ENCODE data around the gene KIFC3. TPM values are rescaled to one million over a fixed set of nuclear protein-coding genes. Genes with fewer than 3 reads are reported as not detected.
A peak's percentile ranks its signal among the peaks of the same experiment; 100 is the strongest.
"Not testable (repeated sequence)": the region's sequence is repeated elsewhere in the genome, so short reads cannot be mapped to it uniquely, and the experiment has no call there.

KIFC3 gene
- total RNA-seq, 5 donors from 2014 or later (not counting 1 experiment from before 2014, with no cell fraction given) = 0.78 to 4.1 (median 2.7) TPM

DNA sequence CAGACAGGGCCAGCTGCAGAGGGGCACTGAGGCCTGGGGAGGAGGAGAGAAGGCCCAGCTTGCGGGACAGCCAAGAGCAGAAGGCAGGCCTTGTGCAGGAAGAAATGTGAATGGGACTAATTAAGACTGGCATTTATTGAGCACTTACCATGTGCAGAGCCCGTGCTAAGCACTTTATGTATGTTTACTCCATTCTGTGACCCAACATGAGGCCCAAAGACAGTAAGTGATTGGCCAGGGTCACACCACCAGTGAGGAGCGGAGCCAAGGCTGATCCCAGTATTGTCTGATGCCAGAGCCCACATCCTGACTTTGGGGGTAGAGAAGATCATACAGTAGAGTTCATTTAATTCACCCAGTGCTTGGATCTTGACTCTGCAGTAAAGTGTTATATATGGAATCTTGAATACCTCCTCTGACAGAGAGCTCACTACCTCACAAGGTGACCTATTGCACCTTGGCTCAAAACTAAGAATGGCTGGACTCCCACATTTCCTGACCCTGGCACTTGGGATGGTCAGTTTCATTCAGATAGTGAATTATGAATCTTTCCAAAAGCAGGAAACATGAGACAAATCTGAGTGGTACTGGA is 53.1 kb downstream of the KIFC3 start:
- Mint-ChIP-seq H3K4me3 (no peak overlapping the region), H3K36me3 (peaks cover 25% of the 10 kb centered on the region), H3K27ac (peak overlapping the region in 1 of 2 donors; percentile 6), H3K27me3 (no peaks in the 10 kb centered on the region), H3K4me1 (peaks cover 0 to 2% (median 0%) of the 10 kb centered on the region in 3 donors), H3K9me3 (no peaks in the 10 kb centered on the region)
- H3K9me3 ChIP-seq = no peaks in the 10 kb centered on the region
- H3K36me3 ChIP-seq (ENCODE audit: control insufficient read depth in 2 of 2, extremely low read depth in 1 of 2, insufficient read depth in 1 of 2, low read length in 1 of 2) = peaks cover 17 to 20% of the 10 kb centered on the region in 2 donors
- DNase-seq = no peak
- no peak overlapping the region for H3K4me3 ChIP-seq (ENCODE audit: control insufficient read depth in 1 of 2, extremely low read depth in 1 of 2, low read length in 1 of 2)
- CTCF ChIA-PET = no interaction called here
- no peak for ATAC-seq (replicated peaks in 1 of 4)
- peaks cover 0 to 27% of the 10 kb centered on the region in 2 experiments for H3K4me1 ChIP-seq (ENCODE audit: control insufficient read depth in 1 of 2, extremely low read depth in 1 of 2, insufficient read depth in 2 of 2, low read length in 2 of 2)
- no peak overlapping the region for H3K27ac ChIP-seq (ENCODE audit: low read length)
- POLR2A ChIA-PET = no interaction called here
- WGBS (ENCODE audit: insufficient coverage) = 89% methylated on average over 2 of the region's 3 CpGs
- no peaks in the 10 kb centered on the region for H3K27me3 ChIP-seq (replicated peaks in 1 of 2; ENCODE audit: control insufficient read depth in 2 of 2, extremely low read depth in 1 of 2, insufficient read depth in 2 of 2, low read length in 1 of 2)

DNA sequence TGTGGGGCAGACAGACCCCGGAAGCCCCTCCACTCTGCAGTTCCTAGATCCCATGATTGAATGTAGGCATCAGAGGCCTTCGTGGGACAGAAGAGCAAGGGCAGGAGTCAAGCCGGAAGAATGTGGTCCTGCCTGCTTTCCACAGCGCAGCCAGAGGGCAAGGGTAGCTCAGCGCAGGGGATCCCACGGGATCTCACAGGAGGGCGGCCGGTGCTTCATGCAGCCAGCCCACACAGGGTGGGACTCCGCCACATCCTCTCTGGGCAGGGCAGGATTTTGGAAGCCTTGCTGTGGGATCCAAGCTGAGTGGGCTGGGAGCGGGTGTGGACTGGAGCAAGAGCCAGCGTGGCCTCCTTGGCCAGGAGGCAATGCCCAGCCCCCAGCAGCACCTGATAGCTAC is 53.7 kb downstream of the KIFC3 start:
- ATAC-seq (replicated peaks in 1 of 4) (no peak), DNase-seq (no peak)
- Histone ChIP-seq H3K27me3 (replicated peaks in 1 of 2; ENCODE audit: control insufficient read depth in 2 of 2, extremely low read depth in 1 of 2, insufficient read depth in 2 of 2, low read length in 1 of 2) (no peaks in the 10 kb centered on the region), H3K9me3 (no peaks in the 10 kb centered on the region), H3K36me3 (ENCODE audit: control insufficient read depth in 2 of 2, extremely low read depth in 1 of 2, insufficient read depth in 1 of 2, low read length in 1 of 2) (peaks cover 15 to 17% of the 10 kb centered on the region in 2 donors), H3K4me3 (ENCODE audit: control insufficient read depth in 1 of 2, extremely low read depth in 1 of 2, low read length in 1 of 2) (no peak overlapping the region), H3K4me1 (ENCODE audit: control insufficient read depth in 1 of 2, extremely low read depth in 1 of 2, insufficient read depth in 2 of 2, low read length in 2 of 2) (peaks cover 0 to 27% of the 10 kb centered on the region in 2 experiments), H3K27ac (ENCODE audit: low read length) (no peak overlapping the region)
- Mint-ChIP-seq H3K9me3 (no peaks in the 10 kb centered on the region), H3K36me3 (peaks cover 25% of the 10 kb centered on the region), H3K4me1 (peaks cover 0 to 2% (median 0%) of the 10 kb centered on the region in 3 donors), H3K27me3 (no peaks in the 10 kb centered on the region), H3K27ac (no peak overlapping the region), H3K4me3 (no peak overlapping the region)
- POLR2A ChIA-PET = interaction anchor here in 1 of 2 donors (0.8 kb wide), 1 partner anchor 10 kb away, joined by 4 read pairs; no protein-coding TSS in a partner anchor
- CTCF ChIA-PET = interaction anchor here in 1 of 2 donors (0.6 kb wide), 2 partner anchors 50 to 273 kb away, joined by 3 to 4 read pairs; no protein-coding TSS in a partner anchor
- WGBS (ENCODE audit: insufficient coverage) = 91% methylated on average over 11 of the region's 11 CpGs

DNA sequence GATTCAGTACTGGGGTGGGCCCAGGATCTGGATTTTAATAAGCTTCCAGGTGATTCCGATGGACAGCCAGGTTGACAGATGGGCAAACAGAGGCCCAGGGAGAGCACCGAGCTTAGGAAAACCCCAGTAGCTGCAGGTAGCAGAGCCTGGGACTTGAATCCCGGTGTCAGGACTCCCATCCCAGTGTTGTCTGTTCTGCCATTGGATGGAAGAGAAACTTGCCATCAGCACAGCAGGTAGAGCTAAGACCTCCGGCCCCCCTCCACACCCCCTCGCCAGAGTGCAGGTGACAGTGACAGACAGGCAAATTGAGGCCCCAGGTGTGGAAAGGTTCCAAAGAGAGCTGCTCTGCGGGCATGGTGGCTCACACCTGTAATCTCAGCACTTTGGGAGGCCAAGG is 54.3 kb downstream of the KIFC3 start:
- H3K36me3 ChIP-seq (ENCODE audit: control insufficient read depth in 2 of 2, extremely low read depth in 1 of 2, insufficient read depth in 1 of 2, low read length in 1 of 2) = peaks cover 9 to 18% of the 10 kb centered on the region in 2 donors
- 90% methylated on average over 3 of the region's 6 CpGs for WGBS (ENCODE audit: insufficient coverage)
- ChIA-PET CTCF (interaction anchor here (0.5 to 0.6 kb wide), 4 partner anchors 51 to 1328 kb away, joined by 3 to 8 read pairs (median 4); no protein-coding TSS in a partner anchor), POLR2A (interaction anchor here in 1 of 2 donors (0.8 kb wide), 1 partner anchor 10 kb away, joined by 4 read pairs; no protein-coding TSS in a partner anchor)
- no peak for DNase-seq
- ATAC-seq (replicated peaks in 1 of 4) = no peak
- H3K27me3 Mint-ChIP-seq = no peaks in the 10 kb centered on the region
- no peaks in the 10 kb centered on the region for H3K9me3 ChIP-seq
- no peak overlapping the region for H3K27ac ChIP-seq (ENCODE audit: low read length)
- no peak overlapping the region for H3K27ac Mint-ChIP-seq
- peaks cover 0 to 2% (median 0%) of the 10 kb centered on the region in 3 donors for H3K4me1 Mint-ChIP-seq
- H3K4me1 ChIP-seq (ENCODE audit: control insufficient read depth in 1 of 2, extremely low read depth in 1 of 2, insufficient read depth in 2 of 2, low read length in 2 of 2) = peaks cover 0 to 27% of the 10 kb centered on the region in 2 experiments
- H3K4me3 Mint-ChIP-seq = no peak overlapping the region
- no peaks in the 10 kb centered on the region for H3K27me3 ChIP-seq (replicated peaks in 1 of 2; ENCODE audit: control insufficient read depth in 2 of 2, extremely low read depth in 1 of 2, insufficient read depth in 2 of 2, low read length in 1 of 2)
- H3K9me3 Mint-ChIP-seq = no peaks in the 10 kb centered on the region
- H3K4me3 ChIP-seq (ENCODE audit: control insufficient read depth in 1 of 2, extremely low read depth in 1 of 2, low read length in 1 of 2) = no peak overlapping the region
- peaks cover 28% of the 10 kb centered on the region for H3K36me3 Mint-ChIP-seq

DNA sequence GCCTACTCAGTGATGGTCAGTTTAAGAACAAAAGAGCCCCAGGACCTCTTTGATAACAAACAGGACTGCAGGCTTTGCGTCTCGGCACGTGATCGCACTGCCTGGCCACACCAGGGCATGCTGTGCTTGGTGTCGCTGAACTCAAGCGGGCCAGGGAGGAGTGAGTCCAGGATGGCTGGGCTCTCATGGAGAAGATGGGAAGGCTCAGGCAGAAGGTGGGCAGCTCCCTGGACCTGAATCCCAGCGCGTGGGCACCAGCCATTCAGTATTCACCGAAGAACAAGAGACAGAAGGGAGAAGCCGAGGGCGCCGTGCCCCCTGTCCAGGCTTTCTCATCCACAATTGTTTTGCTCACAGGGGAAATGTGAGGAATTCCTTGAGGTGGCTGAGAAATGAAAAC is 54.8 kb downstream of the KIFC3 start:
- H3K4me1 Mint-ChIP-seq = peaks cover 0 to 2% (median 0%) of the 10 kb centered on the region in 3 donors
- no peaks in the 10 kb centered on the region for H3K27me3 Mint-ChIP-seq
- ChIA-PET CTCF (interaction anchor here (0.5 to 0.6 kb wide), 2 partner anchors 699 to 1327 kb away, joined by 3 to 8 read pairs; no protein-coding TSS in a partner anchor), POLR2A (no interaction called here)
- no peak overlapping the region for H3K27ac Mint-ChIP-seq
- H3K4me1 ChIP-seq (ENCODE audit: control insufficient read depth in 1 of 2, extremely low read depth in 1 of 2, insufficient read depth in 2 of 2, low read length in 2 of 2) = peaks cover 0 to 27% of the 10 kb centered on the region in 2 experiments
- no peak overlapping the region for H3K4me3 Mint-ChIP-seq
- no peaks in the 10 kb centered on the region for H3K27me3 ChIP-seq (replicated peaks in 1 of 2; ENCODE audit: control insufficient read depth in 2 of 2, extremely low read depth in 1 of 2, insufficient read depth in 2 of 2, low read length in 1 of 2)
- no peaks in the 10 kb centered on the region for H3K9me3 ChIP-seq
- H3K36me3 ChIP-seq (ENCODE audit: control insufficient read depth in 2 of 2, extremely low read depth in 1 of 2, insufficient read depth in 1 of 2, low read length in 1 of 2) = peaks cover 7 to 21% of the 10 kb centered on the region in 2 donors
- DNase-seq = no peak
- WGBS (ENCODE audit: insufficient coverage) = over 99% methylated on average over 12 of the region's 12 CpGs
- no peak overlapping the region for H3K27ac ChIP-seq (ENCODE audit: low read length)
- H3K36me3 Mint-ChIP-seq = peaks cover 33% of the 10 kb centered on the region
- no peaks in the 10 kb centered on the region for H3K9me3 Mint-ChIP-seq
- H3K4me3 ChIP-seq (ENCODE audit: control insufficient read depth in 1 of 2, extremely low read depth in 1 of 2, low read length in 1 of 2) = no peak overlapping the region
- no peak for ATAC-seq (replicated peaks in 1 of 4)

DNA sequence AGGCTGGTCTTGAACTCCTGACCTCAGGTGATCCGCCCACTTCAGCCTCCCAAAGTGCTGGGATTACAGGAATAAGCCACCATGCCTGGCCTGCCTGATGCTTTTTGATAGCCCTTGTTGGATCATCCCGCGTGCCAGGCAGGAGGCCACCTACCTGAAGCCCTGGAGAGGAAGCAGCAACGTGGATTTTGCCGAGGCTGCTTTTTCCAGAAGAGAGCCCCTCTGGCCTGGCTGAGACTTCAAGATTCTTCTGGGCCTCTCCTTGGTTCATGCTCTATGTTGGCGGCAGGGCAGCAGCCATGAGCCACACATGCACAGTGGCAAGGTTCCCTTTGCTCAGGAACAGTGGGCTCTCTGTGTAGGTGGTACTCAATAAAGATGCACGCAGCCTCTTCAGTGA is 55.2 kb downstream of the KIFC3 start:
- no peaks in the 10 kb centered on the region for H3K9me3 Mint-ChIP-seq
- Histone ChIP-seq H3K4me3 (ENCODE audit: control insufficient read depth in 1 of 2, extremely low read depth in 1 of 2, low read length in 1 of 2) (no peak overlapping the region), H3K27ac (ENCODE audit: low read length) (no peak overlapping the region), H3K9me3 (no peaks in the 10 kb centered on the region), H3K27me3 (replicated peaks in 1 of 2; ENCODE audit: control insufficient read depth in 2 of 2, extremely low read depth in 1 of 2, insufficient read depth in 2 of 2, low read length in 1 of 2) (no peaks in the 10 kb centered on the region), H3K4me1 (ENCODE audit: control insufficient read depth in 1 of 2, extremely low read depth in 1 of 2, insufficient read depth in 2 of 2, low read length in 2 of 2) (peaks cover 0 to 24% of the 10 kb centered on the region in 2 experiments), H3K36me3 (ENCODE audit: control insufficient read depth in 2 of 2, extremely low read depth in 1 of 2, insufficient read depth in 1 of 2, low read length in 1 of 2) (peaks cover 4 to 25% of the 10 kb centered on the region in 2 donors)
- WGBS (ENCODE audit: insufficient coverage) = 93% methylated on average over 6 of the region's 7 CpGs
- H3K4me3 Mint-ChIP-seq = no peak overlapping the region
- H3K4me1 Mint-ChIP-seq = peaks cover 0 to 2% (median 0%) of the 10 kb centered on the region in 3 donors
- H3K27me3 Mint-ChIP-seq = no peaks in the 10 kb centered on the region
- ChIA-PET POLR2A (no interaction called here), CTCF (no interaction called here)
- DNase-seq (no peak), ATAC-seq (replicated peaks in 1 of 4) (no peak)
- H3K27ac Mint-ChIP-seq = no peak overlapping the region
- H3K36me3 Mint-ChIP-seq = peaks cover 34% of the 10 kb centered on the region

DNA sequence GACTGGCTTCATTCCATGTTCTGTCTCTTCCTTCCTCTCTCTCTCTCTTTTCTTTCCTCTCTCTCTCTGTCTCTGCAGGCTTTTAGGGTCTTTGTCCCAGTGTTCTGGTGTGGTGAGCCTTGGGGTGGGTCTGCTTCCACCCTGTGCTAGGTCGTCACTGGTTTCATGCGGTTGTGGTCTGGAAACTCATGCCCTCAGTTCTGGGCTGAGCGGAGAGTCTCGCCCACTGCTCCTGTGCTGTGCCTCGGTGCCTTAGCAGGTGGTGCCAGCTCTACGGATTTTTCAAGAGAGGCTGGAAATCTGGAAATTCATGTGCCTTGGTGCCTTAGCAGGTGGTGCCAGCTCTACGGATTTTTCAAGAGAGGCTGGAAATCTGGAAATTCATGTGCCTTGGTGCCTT is 56.0 kb downstream of the KIFC3 start:
- Histone ChIP-seq H3K4me1 (ENCODE audit: control insufficient read depth in 1 of 2, extremely low read depth in 1 of 2, insufficient read depth in 2 of 2, low read length in 2 of 2) (peaks cover 0 to 18% of the 10 kb centered on the region in 2 experiments), H3K36me3 (ENCODE audit: control insufficient read depth in 2 of 2, extremely low read depth in 1 of 2, insufficient read depth in 1 of 2, low read length in 1 of 2) (peaks cover 6 to 27% of the 10 kb centered on the region in 2 donors)
- H3K27me3 Mint-ChIP-seq; H3K4me1 Mint-ChIP-seq; H3K27me3 ChIP-seq (replicated peaks in 1 of 2; ENCODE audit: control insufficient read depth in 2 of 2, extremely low read depth in 1 of 2, insufficient read depth in 2 of 2, low read length in 1 of 2); H3K9me3 ChIP-seq; H3K9me3 Mint-ChIP-seq; H3K27ac Mint-ChIP-seq; H3K27ac ChIP-seq (ENCODE audit: low read length); ATAC-seq (replicated peaks in 1 of 4); H3K4me3 ChIP-seq (ENCODE audit: control insufficient read depth in 1 of 2, extremely low read depth in 1 of 2, low read length in 1 of 2); DNase-seq; H3K4me3 Mint-ChIP-seq: not testable (repeated sequence)
- WGBS (ENCODE audit: insufficient coverage) = 88% methylated on average over 4 of the region's 7 CpGs
- POLR2A ChIA-PET = interaction anchor here in 1 of 2 donors (0.7 kb wide), 1 partner anchor 12 kb away, joined by 3 read pairs; no protein-coding TSS in a partner anchor
- peaks cover 31% of the 10 kb centered on the region for H3K36me3 Mint-ChIP-seq
- CTCF ChIA-PET = interaction anchor here in 1 of 2 donors (0.5 kb wide), 1 partner anchor 1291 kb away, joined by 3 read pairs; no protein-coding TSS in a partner anchor

Data from T-cell (primary cell).